WTC11 (cell line): ENCODE results near the gene HYAL1.

Experiments used
- ELF4 ChIP-seq: sonication (generic); formaldehyde crosslinking; IDR thresholded peaks from 2 replicates; pipeline ENCODE4 v1.8.1; 2022; ENCODE audit warnings: low read depth, mild to moderate bottlenecking, moderate library complexity, missing genetic modification reagents
- ETV6 ChIP-seq: sonication (generic); formaldehyde crosslinking; IDR thresholded peaks from 2 replicates; pipeline ENCODE4 v1.8.1; 2022; ENCODE audit warnings: mild to moderate bottlenecking, missing genetic modification reagents
- SP1 ChIP-seq: sonication (generic); formaldehyde crosslinking; conservative IDR thresholded peaks from 2 replicates; pipeline ENCODE4 v1.8.1; 2022; ENCODE audit warnings: missing genetic modification reagents
- TF ChIP-seq, protein P1 (sequence below): fragments of 200-600 bp; IDR thresholded peaks from 2 replicates; pipeline ENCODE4 v1.8.0; 2022; ENCODE audit warnings: antibody characterized with exemption

- TF ChIP-seq ETV6 (CRISPR knock-in tag) (no peak), ELF4 (no peak), SP1 (CRISPR knock-in tag) (no peak)
- TF ChIP-seq, protein P1, sequence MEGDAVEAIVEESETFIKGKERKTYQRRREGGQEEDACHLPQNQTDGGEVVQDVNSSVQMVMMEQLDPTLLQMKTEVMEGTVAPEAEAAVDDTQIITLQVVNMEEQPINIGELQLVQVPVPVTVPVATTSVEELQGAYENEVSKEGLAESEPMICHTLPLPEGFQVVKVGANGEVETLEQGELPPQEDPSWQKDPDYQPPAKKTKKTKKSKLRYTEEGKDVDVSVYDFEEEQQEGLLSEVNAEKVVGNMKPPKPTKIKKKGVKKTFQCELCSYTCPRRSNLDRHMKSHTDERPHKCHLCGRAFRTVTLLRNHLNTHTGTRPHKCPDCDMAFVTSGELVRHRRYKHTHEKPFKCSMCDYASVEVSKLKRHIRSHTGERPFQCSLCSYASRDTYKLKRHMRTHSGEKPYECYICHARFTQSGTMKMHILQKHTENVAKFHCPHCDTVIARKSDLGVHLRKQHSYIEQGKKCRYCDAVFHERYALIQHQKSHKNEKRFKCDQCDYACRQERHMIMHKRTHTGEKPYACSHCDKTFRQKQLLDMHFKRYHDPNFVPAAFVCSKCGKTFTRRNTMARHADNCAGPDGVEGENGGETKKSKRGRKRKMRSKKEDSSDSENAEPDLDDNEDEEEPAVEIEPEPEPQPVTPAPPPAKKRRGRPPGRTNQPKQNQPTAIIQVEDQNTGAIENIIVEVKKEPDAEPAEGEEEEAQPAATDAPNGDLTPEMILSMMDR: no peak
Observed at GRCh38 chr3:50319894-50320625, 16.7 kb upstream of the HYAL1 start.
